Pons (tissue), 1 donor: ENCODE results near the gene MSH2.

ENCODE experiments used
- DNase-seq: peaks from one replicate; pipeline ENCODE4 v3.0.0-alpha.2; 2016; ENCODE audit warnings: low spot score

The MSH2 gene

GRCh38 chr2:47508641-47509040, 105.7 kb downstream of the MSH2 start:
- no peak for DNase-seq

DNA sequence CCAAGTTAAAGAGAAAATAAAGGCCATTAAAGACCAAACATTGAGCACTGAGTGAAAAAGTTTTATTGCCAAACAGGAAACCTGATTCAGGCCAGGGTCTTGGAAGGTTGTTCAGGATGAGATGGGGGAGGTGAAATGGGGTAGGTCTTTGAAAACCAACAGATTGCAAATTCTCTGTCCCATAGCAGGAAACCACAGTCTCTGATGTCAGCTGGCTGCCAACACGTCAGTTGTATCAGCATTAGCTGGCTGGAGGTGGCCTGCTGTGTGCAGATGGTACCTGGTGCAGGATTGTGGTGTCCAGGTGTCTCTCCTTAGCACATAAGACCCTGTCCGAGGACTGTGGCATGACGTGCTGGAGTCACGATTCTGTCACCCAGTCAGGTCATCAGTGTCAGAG, 106.3 kb downstream of the MSH2 start:
- no peak for DNase-seq

GRCh38 chr2:47509821-47510385, 106.9 kb downstream of the MSH2 start:
- no peak for DNase-seq

DNA sequence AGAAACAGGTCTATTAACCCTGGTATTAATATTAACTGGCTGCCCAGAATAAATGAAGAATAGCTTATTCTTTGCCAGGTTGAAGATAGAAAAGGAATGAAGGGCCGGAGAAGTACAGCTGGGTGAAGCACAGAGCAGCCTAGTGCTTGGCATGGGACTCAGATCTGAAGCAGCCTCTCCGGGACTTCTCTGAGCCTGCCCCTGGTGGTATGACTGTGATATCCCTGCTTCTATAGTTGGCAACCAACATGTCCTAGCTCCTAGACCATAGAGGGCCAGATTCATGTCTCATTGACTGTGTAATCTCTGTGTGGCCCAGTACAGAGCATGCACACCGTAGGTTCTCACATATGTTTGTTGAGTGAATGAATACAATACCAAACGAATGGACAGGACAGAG, 107.8 kb downstream of the MSH2 start:
- DNase-seq: peak; percentile 26

GRCh38 chr2:47512581-47513083, 109.7 kb downstream of the MSH2 start:
- DNase-seq: no peak

GRCh38 chr2:47513981-47514520, 111.1 kb downstream of the MSH2 start:
- DNase-seq: peak; percentile 36

- no peak for DNase-seq
Observed at GRCh38 chr2:47516360-47517104, 113.6 kb downstream of the MSH2 start.

GRCh38 chr2:47518497-47519146, 115.7 kb downstream of the MSH2 start:
- DNase-seq: no peak

GRCh38 chr2:47519147-47519537, 116.2 kb downstream of the MSH2 start:
- no peak for DNase-seq

- no peak for DNase-seq
Observed at GRCh38 chr2:47519604-47520301, 116.8 kb downstream of the MSH2 start.

DNA sequence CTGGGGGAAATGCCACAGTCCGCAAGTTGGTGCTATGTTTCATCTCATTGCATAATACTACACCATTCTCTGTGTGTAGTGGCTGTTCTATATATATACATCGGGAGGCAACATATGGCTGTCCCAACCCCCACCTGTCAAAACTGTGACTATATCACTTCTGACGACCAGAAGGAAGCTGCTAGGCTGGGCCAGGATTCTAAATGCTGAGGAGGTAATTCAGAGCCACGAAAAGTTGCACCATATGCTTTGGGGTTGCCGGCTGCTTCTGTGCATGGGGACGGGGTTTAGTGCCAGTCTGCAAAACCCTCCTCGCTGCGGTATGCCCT, 117.3 kb downstream of the MSH2 start:
- no peak for DNase-seq

- DNase-seq: peak; percentile 37
Observed at GRCh38 chr2:47520825-47521665, 118.1 kb downstream of the MSH2 start.

- DNase-seq: no peak
Observed at GRCh38 chr2:47521666-47522285, 118.8 kb downstream of the MSH2 start.

- no peak for DNase-seq
Observed at GRCh38 chr2:47525167-47525566, 122.2 kb downstream of the MSH2 start.

- no peak for DNase-seq
Observed at GRCh38 chr2:47528455-47528854, 125.5 kb downstream of the MSH2 start.

GRCh38 chr2:47528874-47529273, 125.9 kb downstream of the MSH2 start:
- DNase-seq: no peak

DNA sequence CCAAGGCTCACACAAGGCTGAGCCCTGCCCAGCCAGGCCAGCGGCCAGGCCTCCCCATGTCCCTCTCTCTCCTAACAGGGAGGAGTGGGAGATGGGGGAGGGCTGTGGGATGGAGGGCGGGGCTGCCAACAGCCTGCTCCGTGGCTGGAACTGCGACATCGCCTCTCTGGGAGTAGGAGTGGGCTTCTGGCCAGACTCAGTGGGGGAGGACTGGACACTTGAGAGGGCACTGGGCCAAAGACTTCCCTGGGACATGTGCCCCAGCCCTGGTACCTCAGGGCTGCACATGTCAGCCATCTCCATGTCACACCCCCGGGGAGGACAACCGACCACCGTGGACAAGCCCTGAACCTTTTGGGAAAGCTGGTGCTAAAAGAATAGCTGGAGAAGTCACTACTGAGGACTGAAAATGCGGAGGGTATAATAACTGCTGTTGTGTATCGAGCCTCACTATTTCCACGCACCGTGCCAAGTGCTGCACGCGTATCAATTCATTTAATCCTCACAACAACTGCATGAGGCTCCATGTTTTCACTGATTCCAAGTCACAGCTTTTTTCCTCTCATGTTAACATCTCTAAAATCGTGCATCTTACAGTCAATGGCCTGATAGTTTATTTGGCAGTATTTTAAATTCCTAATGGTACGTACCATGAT, 127.3 kb downstream of the MSH2 start:
- no peak for DNase-seq

- no peak for DNase-seq
Observed at GRCh38 chr2:47531378-47532042, 128.6 kb downstream of the MSH2 start.
